Esophagus mucosa (tissue), 1 donor: Measurements from ENCODE around the gene ANKRD44. TPM values are rescaled to one million over a fixed set of nuclear protein-coding genes. Genes with fewer than 3 reads are reported as not detected.

Source experiments
- ATAC-seq: fragments of 200-7000 bp; cut with Tn5 transposase; one replicate; pipeline ENCODE4 v1.9.1; 2020
- total RNA-seq: library from RNA; stranded (reverse); gene quantifications from one replicate; pipeline ENCODE4 v1.2.4, GENCODE V29; 2023
- donor health status: DM: yes; HTN: yes; CAD: no.

ANKRD44 gene
- total RNA-seq, 1 donor from 2014 or later, result 6.8 TPM

DNA sequence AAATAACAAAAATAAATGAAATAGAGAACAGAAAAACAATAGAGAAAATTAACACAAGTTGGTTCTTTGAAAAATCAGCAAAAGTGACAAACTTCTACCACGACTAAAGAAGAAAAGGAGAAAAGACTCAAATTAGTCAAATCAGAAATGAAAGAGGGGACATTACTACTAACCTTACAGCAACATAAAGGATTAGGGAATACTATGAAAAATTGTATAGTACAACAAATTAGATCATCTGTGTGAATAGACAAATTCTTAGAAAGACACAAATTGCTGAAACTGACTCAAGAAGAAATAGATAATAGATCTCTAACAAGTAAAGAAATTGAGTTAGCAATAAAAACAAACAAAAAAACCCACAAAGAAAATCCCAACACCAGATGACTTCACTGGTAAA lies 335.6 kb downstream of the ANKRD44 start:
- ATAC-seq, result no peak

DNA sequence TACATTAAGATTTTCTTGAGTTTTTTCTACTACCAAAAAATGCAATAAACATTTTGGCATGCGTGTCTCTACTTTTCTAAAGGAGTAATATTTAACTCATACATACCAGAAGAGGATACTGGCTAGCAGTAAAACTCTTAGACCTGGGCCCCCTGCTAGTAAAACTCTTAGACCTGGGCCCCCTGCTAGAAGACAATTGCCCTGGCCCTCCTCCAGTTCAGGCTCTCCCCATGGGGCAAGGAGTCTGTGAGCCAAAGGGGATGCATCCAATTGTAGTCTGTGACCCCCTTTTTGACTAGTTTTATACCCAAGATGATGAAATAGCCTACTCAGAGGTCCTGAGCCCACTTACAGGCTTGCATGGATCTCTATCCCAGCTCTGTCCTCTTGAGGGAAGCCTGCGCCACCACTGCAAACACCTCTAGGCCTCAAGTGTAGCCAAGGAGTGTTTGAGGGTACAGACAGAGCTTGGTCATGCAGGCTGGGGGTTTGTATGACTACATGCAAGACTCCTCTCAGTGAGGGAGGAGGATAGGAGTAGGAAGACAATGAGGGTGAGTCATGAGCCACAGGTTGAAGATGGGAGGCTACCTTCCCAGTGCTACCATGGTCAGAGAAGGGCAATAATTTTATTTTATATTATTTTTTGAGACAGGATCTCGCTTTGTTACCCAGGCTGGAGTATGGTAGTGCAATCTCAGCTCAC lies 338.9 kb downstream of the ANKRD44 start:
- peak; percentile 35 for ATAC-seq

GRCh38 chr2:196970099-196970498 lies 340.5 kb downstream of the ANKRD44 start:
- no peak for ATAC-seq

DNA sequence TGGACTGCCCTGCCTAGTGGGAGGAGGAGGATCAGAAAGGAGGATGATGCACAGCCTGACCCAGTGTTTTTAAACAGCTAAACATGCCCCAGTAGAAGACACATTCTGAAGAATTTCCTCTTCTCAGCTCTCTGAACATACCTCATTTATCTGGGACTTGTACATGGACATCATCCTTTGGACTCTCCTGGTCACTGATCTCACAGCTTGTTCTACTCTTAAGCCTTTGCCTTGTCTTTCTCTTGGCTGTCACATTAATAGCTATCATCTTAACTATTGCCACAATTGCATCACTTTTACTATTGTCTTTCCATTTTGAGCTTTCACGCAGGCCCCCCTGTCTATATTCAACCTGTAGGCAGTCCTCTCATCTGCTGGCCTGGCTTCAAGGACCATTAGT lies 342.1 kb downstream of the ANKRD44 start:
- no peak for ATAC-seq

DNA sequence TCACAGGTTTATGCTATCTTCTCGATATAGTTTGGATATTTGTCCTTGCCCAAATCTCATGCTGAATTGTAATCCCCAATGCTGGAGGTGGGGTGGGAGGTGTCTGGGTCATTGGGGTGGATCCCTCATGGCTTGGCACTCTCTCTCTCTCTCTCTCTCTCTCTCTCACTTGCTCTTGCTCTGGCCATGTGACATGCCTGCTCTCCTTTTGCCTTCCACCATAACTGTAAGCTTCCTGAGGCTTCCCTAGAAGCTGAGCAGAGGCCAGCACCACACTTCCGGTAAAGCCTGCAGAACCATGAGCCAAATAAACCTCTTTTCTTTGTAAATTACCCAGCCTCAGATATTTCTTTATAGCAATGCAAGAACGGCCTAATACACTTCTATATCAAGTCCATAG lies 342.8 kb downstream of the ANKRD44 start:
- ATAC-seq, result no peak

- ATAC-seq, result no peak
Measured at GRCh38 chr2:196967116-196967515, 343.5 kb downstream of the ANKRD44 start.

GRCh38 chr2:196966061-196966460 lies 344.5 kb downstream of the ANKRD44 start:
- no peak for ATAC-seq

DNA sequence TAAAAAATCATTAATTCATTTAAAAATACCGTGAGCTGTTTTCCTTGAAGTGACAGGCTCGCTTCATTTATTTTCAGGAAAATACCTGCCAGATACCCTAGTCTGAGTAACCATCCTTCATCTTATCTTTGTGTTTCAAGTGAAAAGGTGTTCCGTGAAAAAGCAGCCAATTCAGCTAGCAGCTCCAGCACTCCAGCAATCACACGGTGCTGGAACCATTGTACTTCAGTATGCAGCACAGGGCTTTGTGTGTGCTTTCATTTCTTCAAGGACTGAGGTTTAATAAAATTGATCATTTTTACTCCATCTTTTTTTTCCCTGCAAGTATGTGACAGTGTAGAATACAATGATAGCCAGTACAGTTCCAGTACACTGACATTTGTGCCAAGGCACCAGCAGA lies 344.9 kb downstream of the ANKRD44 start:
- ATAC-seq, result no peak

DNA sequence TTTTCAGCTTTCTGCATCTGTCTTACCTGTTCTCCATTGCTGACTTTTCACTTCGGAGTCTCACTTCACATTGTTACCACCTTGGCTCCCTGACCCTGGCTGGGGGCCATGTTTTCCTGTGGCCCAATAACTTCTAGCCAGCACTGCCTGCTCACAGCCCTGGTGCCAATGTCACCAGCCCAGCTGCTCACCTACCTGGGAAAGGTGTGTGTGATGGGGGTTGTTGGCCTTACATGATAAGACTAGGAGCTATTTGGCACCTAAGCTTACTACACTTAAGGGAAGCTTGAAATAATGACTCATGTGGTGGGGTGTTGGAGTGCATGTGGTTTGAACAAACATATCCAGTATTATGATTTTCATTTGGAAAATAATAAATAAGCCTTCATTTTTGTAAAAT lies 346.6 kb downstream of the ANKRD44 start:
- no peak for ATAC-seq

DNA sequence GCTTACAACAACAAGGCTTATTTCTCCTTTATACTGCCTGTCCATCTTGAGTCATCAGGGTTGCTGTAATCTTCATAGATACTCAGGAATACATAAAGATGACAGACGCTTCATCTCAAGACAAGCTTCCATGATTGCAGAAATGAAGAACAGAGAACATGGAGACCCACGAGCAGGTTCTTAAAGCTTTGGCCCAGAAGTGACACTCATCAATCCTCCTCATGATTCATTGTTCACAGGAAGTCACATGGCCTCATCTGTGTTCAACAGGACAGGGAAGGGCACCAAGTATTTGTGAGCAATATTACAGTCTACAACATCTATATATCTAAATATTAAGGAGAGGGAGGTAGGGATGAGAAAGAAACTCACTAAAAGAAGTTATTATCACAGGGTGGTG lies 347.5 kb downstream of the ANKRD44 start:
- peak; percentile 41 for ATAC-seq

DNA sequence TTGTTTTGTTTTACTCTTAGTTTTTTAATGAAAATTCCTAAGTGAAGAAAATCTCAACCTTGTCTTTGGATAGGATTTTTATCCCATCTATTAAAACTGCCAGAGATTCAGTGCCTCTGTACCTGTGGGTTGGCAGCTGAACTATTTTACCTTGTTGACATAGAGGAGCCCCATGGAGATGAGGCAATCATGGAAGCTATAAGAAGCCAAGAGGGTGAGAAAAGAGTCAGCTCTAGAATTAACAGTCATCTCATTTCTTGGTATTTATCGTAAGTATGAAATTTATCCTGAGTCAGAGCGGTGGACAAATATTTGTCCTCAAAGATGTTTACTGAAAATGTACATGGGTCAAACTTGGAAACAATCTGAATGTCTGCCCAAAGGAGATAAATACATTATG lies 348.3 kb downstream of the ANKRD44 start:
- ATAC-seq, result no peak

DNA sequence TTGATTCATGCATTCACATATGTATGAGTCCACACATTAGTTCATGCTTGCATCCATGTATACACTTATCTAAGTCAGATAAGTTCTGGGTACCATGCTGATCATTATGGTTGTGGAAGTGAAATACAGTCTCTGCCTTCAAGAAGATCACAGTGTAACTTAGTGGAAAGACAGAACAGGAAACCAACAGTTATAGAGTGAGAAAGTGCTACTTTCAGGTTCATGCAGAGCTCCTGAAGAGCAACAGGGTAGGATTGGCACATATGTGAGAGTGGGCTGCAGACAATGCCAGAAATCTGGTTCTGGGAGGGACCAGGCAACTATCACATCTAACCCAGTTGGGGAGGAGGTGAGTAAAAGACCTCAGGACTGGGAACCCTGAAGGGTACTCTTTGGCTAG lies 348.7 kb downstream of the ANKRD44 start:
- no peak for ATAC-seq

DNA sequence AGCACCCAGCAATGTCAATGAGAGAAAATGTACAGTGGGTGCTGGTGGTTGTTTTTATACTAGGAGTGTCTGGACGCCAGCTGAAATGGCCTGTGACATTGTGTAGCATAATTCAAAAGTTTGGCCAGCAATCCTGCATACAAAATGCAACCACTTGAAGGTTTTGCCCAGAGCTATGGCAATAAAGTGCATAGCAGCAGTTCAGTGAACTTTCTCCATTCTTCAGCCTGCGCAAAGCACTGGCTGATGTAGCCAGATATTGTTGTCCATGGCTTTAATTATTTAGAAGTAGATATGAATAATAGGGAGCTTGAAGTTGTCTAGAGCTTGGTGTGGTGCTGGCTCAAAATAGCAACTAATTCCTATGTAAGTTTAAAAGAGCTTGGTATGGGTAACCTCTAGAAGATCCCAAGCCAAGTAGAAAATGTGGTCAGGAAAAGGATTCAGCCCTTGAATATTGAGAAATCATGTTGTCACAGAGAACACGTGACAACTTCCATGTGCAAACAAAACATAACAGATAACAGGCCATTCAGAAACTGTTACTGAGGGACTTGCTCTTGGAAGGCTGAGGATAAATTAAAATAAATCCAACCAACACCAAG lies 350.7 kb downstream of the ANKRD44 start:
- no peak for ATAC-seq

DNA sequence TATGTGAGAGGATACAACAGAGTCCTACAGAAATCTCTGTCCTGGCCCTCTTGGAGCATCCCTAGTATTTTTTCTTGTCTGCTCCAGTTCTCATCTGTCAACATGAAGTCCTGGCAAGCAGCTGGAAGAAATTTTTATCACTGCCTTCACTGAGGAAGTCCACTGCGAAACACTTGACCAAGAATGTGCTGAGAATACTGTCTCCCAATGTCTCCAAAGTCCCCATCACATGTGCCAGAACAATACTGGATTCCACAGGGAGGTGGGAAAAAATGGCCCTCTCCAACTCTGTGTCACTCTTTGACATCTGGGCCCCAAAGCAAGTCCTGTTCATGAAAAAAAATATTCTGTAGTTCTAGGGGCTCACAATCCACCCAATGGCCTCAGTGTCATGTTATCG lies 351.3 kb downstream of the ANKRD44 start:
- no peak for ATAC-seq

DNA sequence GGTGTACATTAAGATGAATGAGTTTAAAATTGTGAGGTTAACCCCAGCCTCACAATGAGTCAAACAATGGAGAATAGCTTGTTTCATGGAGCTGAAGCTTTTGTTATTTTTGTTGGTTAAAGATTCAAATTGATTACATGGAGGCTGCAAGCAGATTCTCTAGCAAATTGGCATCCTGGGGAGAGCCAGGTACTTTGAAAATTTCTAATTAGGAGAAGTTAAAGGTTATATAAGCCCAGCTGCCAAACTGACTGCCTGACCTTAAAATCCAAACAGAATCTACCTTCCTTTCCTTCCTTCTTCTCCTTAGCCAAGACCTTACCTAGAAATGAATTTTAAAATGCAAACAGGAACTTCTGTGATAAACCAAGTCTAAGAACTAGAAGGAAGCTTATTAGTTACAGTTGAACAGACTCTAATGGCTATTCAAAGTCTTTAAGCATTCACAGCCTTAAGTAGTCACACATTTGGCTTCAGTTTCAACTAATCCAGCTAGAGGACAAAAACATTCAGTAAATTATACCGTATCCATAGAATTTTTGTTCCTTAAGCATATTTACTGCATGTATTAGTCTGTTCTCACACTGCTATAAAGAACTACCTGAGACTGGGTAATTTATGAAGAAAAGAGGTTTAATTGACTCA lies 352.6 kb downstream of the ANKRD44 start:
- ATAC-seq, result no peak

GRCh38 chr2:196957442-196957841 lies 353.1 kb downstream of the ANKRD44 start:
- no peak for ATAC-seq

DNA sequence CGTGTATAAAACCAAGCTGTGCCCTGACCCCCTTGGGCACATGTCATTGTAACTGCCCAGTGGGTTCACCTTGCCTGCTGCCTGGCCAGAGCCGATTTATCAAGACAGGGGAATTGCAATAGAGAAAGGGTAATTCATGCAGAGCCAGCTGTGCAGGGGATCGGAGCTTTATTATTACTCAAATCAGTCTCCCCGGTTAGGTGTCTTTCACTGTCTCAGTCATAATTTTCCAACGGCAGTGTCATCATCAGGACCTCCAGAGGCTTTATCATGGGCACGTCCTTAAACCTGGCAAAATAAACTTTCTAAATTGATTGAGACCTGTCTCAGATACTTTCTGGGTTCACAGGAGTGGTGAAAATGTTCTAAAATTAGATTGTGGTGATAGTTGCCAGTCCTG lies 354.5 kb downstream of the ANKRD44 start:
- no peak for ATAC-seq

GRCh38 chr2:196955036-196955435 lies 355.5 kb downstream of the ANKRD44 start:
- ATAC-seq, result peak; percentile 79

- no peak for ATAC-seq
Measured at GRCh38 chr2:196954001-196954400, 356.6 kb downstream of the ANKRD44 start.

DNA sequence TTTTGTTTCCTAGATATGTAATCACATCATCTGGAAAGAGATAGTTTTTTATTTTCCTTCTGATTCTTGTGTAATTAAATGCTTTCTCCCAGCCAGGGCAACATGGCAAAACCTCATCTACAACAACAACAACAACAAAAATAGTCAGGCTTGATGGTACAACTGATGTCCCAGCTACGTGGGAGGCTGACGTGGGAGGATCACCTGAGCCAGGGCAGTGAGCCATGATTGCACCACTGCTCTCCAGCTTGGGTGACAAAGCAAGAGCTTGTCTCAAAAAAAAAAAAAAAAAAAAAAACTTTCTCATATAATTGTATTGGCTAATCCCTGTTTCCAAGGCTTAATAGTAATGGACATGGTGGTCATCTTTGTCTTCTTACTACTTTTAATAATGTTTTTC lies 357.6 kb downstream of the ANKRD44 start:
- ATAC-seq, result no peak

- ATAC-seq, result no peak
Measured at GRCh38 chr2:196951973-196952372, 358.6 kb downstream of the ANKRD44 start.

- ATAC-seq, result no peak
Measured at GRCh38 chr2:196949116-196949515, 361.5 kb downstream of the ANKRD44 start.

- no peak for ATAC-seq
Measured at GRCh38 chr2:196944570-196944969, 366.0 kb downstream of the ANKRD44 start.

- no peak for ATAC-seq
Measured at GRCh38 chr2:196941398-196942078, 369.0 kb downstream of the ANKRD44 start.
